Measurements from ENCODE around the gene RNF141.

- no peak for TF ChIP-seq CTCF (IDR thresholded peaks at IDR 0.05)
- no peak for TF ChIP-seq POLR2A (IDR thresholded peaks at IDR 0.05)
- TF ChIP-seq EP300 (IDR thresholded peaks at IDR 0.05) = no peak
Measured at GRCh38 chr11:10497371-10498021, 43.5 kb downstream of the RNF141 start.

Measured in ovary (tissue), 3 donors.